ENCODE data around the gene ANKFN1. TPM values are rescaled to one million over a fixed set of nuclear protein-coding genes. Genes with fewer than 3 reads are reported as not detected.

The ANKFN1 gene
- total RNA-seq, 1 experiment from 2014 or later = 0.67 TPM

DNA sequence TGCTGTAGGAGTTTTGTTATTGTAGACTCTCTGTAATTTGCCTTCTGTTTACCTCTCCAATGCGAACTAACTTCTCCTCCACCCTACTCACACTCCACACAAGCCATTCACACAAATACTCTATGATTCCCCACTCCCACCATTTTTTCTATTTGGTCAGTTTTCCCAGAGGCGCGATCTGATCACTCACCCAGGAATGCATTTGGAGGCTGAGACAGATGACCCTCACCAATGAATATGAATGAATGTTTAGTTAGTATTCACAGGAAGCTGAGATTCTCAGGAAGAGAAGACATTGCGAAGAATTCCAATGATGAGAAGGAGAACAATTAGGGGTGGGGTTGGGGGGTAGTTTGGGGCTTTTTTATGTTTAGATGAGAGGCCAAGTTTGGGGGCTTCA lies 10.5 kb upstream of the ANKFN1 start:
- DNase-seq (ENCODE audit: low spot score) = no peak

DNA sequence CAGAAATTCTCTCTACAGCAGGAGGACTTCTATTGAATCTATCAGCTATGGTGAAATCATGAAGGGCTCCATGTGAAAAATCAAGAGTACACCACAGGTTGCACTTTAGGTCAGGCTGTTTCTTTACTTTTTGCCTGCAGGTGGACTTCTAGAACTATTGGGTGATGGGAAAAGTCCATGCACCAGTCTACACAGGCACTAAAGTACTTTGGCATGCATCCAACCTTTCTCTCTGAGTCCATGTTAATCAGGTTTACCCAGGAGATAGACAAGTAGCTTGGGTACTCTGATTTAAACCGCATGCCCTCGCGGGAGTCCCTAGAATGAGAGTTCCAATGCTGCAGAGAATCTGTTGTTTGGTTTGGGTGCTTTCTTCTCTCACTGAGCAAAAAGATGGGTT lies 9.1 kb upstream of the ANKFN1 start:
- DNase-seq (ENCODE audit: low spot score) = no peak

DNA sequence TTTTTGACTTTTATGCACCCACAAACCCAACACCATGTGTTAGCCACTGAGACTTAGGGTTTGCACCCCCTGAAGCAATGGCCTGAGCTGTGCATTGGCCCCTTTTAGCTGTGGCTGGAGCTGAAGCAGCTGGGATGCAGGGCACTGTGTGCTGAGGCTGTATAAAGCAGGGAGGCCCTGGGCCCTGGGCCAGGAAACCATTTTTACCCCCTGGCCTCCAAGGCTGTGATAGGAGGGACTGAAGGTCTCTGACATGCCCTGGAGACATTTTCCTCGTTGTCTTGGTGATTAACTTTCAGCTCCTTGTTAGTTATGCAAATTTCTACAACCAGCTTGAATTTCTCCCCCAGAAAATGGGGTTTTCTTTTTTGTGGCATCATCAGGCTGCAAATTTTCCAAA lies 6.7 kb upstream of the ANKFN1 start:
- DNase-seq (ENCODE audit: low spot score) = no peak

DNA sequence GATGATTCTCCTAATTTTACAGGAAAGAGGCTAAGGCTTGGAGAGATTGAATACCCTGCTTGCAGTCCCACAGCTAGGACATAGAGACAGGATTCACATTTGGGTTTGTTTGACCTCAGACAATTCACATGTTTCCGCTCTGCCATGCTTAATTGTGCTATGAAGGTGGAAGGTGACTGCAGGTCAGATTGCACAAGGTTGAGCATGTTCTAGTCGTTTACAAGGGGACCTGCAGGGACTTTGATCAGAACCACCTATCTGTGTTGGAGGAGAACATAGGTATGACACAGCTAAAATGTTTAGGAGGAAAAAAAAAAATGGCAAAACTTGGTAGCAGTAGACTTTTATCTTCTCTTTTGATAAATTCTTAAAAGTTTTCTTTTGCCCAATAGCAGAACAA lies 4.9 kb upstream of the ANKFN1 start:
- no peak for DNase-seq (ENCODE audit: low spot score)

DNA sequence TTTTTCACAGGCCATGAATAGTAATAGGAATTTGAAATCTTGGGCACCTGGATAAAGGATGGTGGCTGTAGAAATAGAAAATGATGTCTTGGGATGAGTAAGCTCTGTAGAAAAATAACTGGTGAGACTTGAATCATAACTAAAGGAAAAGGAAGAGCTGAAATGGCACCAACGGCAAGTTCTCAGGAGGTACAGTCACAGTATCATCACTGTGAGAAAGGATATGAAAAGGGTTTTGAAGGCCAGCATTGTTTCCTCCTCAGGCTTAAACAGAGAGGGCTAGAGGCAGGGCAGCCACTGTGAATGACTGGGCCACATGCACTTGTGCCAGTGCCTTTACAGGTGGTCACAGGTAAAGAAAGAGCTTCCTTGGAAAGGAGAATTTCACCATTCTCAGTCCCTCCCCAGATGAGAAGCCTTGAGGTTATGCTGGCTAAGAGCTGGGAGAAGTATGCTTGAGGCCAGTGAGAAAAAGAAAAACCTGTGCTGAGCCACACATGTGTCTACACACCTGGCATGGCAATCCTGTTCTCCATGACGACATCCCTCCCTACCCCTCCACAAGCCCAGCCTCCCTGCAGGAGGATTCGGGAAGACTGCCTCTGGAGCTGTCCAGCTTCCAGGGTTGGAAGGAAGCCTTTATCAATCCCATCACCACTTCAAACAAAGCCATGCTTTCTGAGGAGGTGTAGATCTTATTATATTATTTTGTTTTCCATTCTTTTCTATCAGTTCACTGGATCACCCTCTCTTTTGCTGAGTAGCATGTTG lies 3.8 kb upstream of the ANKFN1 start:
- DNase-seq (ENCODE audit: low spot score) = no peak

DNA sequence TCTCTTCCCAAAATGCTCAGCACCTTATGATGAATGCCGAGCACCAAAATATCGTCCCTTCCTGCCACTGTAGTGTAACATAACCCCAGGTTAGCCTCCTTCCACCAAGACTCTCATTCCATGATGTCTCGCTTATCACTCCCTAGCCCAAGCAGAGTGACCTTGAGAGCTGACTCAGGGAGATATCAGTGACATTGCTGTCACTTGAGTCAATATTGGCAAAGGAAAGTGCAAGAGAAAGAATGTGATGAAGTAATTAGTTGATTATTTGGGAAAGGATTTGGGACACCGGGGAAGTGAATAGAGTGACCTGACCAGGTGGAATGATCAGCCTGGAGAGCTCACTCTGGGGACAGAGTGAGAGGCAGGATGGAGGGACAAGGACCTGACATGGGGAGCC lies 2.6 kb upstream of the ANKFN1 start:
- DNase-seq (ENCODE audit: low spot score) = no peak

DNA sequence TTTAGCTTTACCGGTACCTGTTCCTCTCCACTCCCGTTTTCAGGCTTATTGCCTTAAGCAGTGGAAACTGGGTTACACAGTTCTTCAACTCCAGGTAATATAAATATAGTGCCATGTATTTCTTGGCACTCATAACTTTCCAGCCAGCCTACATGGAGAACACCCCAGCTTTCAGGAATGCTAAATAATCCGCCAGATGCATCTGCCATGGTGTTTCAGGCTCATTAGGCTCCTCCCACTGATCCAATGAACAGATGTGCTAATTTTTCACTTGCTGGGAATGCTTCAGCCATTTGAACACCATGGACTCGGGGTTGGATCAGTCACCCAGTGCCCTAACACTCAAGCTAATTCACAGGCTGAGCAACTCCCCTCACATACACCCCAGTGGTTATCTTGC lies 4.6 kb downstream of the ANKFN1 start:
- DNase-seq (ENCODE audit: low spot score) = no peak

DNA sequence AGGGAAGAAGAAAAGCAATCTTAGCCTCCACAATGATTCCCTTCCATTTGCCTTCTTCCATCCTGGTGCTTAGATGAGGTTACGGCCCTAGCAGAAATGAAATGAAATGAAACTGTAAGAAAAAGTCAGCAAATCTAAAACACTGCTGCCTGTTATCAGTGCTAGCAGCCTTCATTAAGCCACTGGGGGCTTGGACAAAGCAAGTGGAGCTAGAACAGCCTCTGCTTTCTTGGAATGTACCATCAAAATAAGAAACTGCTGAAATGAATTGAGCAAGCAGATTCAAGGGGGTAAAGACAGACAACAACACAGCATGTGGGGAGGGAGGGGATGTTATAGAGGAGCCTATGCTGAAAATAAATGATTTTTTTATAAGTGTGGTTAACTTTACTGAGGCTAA lies 5.1 kb downstream of the ANKFN1 start:
- no peak for DNase-seq (ENCODE audit: low spot score)

DNA sequence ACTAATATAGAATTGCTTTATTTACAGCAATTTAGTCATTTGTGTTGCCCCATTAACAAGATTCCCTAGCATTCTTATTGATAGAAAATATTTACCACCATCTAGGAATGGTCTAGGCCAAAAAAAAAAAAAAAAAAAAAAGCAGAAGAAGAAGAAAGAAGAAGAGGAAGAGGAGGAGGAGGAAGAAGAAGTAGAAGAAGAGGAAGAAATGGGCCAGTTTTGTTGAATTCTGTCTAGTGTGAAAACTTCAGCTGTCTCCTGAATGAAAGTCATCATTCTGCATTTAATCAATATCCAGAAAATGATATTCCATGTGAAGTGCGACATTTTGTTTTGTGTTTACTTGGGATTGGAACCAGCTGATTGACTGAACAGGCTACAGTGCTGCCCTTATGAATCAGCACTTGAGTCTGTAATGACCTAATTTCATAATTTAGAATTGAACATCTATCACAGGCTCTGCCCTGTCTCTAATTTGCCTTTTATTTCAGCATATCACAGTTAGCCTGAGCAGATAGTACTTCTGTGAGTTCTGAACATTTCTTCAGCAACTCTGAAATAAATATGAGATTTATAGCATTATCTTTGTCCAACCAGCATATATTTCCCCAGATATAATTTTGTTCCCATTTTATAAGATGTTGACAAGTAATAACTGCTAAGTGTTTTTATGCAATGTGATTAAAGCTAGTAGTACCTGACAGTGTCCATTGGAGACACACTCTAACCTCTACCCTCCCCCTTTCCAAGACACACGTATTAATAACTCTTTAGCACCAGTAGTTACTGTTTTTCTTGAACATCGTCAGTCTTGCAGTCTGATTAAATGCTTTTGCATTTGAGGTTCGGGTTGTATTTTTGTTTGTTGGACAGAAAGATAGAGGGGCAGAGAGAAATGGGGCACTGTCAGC lies 5.9 kb downstream of the ANKFN1 start:
- no peak for DNase-seq (ENCODE audit: low spot score)

DNA sequence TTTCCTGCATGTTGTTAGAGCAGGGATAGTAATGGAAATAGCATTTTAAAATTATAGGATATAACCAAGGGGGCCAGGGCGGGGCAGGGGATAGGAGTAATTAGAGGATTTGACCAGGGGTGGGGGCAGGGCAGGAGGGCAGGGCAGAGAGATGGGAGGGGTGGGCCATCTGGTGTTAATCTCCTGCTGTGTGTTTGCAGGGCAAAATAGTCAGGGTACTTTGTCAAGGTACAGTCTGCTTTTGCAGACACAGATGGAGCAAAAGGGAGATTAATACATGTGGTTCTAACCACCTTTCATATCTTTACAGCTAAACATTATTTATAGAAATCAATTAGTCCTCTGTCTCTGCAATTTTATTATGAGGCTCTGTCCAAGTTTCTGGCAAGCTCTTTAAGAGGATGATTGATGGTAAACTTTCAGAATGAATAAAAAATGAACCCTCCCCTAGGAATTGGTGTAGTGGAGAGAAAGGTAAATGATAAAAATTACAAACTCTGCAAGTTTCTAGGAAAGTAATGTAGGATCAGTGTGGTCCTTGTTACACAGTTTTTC lies 6.6 kb downstream of the ANKFN1 start:
- no peak for DNase-seq (ENCODE audit: low spot score)

DNA sequence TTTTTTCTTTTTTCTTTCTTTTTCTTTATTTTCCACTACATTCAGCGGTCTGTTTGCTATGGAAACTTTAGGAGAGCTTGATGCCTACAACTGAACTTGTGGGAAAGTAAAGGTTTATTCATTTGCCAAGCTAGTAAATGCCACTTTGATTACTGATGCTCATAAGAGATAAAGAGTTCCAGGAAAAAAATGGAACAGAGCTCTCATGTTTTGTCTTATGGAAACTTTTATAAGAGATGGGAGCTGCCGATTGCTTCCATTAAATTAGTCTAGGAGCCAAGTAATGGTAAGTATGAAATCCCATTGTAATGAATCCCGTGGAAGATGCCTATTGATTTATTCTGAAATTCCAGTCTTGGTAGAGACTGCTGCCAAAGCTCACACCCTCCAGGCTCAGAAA lies 7.1 kb downstream of the ANKFN1 start:
- DNase-seq (ENCODE audit: low spot score) = no peak

DNA sequence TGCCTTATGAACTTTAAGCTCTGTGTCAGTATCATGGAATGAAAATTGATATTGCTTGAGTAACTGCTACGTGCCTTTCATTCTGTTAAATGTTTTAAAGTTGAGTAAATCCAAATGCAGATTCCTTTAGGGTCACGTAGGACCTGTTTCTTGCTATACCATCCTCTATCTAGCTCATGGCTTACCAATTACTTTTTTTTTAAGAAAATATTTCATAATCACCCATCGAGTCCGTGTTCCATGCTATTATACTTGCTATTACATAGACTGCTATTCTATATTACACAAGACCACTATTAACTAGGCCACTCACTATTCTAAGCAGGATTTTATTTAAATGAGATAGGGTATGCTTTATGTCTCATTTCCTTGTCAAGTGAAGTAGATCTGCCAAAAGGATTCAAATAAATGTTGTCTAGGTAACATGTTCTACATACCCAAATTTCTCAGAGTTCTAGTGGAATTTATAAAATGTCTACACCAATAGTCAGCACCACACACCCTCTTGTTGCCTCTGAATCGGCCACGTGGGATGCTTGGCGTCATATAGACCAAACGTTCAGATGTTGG lies 11.9 kb downstream of the ANKFN1 start:
- no peak for DNase-seq (ENCODE audit: low spot score)

DNA sequence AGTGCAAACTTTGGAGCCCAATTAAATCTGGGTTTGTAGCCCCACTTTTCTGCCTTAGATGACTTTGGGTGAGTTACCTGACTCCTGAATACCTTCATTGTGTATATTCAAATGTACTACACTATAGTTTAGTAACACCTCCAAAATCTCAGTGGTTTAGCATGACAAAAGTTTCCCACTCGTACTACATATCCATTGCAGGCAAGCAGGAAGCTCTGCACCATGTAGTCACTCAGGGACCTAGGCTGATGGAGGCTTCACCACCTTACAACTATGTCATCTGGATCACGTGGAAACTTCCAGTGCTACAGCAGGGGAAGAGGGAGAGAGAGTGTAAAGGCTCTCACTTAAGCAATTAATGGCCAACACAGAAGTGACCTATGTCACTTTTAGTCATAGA lies 14.2 kb downstream of the ANKFN1 start:
- DNase-seq (ENCODE audit: low spot score) = no peak

DNA sequence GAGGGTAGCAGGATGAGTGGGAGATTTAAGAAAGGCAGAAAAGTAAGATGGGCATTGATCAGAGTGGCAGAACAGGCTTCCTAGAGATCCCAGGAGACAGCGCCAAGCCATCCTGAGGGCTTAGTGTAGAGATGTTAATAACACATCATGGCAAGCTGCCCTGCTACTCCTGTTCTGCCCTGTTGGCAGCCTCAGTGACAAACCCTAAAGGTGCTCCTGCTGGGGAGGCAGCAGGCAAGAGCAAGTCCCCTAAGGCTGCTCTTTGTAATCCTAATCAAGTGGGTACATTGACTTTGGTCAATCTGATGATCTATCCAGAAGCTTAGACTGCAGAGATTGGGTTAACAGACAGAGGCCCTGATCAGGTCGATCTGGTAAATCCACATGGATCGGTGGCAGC lies 16.3 kb downstream of the ANKFN1 start:
- DNase-seq (ENCODE audit: low spot score) = no peak

DNA sequence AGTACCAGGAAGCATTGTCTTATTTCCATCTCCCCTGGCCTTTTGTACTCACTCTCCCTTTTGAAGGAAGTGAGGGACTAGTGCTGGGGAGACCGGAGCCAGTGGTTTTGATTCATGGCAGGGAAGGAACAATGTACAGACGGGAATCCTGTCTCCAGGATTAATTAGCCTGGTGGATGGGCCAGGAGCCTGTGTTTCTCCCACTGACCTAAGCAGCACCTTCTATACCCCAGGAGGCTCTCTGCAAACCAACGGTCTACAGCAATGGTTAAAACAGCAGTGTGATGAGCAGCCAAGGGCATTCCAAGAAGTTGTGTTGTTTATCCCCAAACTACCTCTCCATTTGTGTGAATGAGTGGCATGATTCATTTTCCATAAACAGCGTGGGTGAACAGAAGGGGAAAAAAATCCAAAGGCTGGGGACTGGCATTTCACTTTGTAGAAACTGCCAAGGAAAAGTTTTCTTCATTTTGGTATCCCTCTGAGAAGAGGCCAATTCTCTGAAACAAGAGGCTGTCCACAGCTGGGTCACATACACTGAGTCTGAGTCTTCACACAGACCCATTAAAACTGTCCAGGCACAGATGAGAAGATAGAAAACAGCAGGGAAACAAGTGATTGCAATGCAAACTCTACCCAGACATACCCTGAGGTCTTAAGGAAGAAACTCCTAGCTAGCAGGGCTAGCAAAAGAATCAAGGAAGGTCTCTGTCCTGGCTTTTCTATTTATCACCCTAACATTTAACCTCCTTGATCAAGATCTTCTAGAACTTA lies 18.1 kb downstream of the ANKFN1 start:
- no peak for DNase-seq (ENCODE audit: low spot score)

DNA sequence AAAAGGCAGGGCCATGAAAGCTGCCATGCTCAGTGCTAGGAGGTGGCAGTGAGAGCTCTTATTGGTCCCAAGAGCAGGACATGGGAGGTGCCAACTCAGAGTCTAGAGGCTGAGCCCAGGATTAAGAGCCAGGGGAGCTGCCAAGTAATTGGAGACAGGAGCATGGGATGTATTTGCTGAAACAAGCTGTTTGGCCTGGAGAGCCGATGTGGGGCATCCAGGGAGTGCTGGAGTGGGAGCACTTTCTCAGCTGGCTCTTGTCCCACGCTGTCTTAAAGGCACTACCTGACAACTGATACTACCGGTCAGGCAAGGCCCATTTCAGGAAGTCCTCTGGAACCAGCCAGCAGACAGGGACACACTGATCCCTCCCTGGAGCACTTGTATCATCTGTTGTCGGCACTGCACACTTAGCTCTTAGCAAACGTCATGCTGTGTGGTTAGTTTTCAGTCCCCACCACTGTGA lies 19.3 kb downstream of the ANKFN1 start:
- DNase-seq (ENCODE audit: low spot score) = no peak

DNA sequence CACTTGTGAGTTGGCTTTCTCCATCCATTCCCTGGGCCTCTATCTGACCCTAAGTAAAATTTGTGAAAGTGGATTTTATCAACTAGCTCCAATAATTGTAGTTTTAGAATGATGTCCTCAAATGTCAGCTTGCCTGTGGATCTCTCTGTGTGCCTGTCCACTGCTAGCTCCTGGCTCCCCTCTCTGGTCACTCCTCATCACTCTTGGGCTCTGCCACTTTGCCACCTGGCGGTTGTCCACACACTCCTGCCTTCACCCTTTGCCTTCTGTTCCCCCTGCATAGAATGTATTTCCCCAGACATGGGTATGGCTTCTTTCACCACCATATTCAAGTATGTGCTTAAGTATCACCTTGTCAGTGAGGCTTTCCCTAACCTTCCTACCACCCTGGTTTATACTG lies 19.8 kb downstream of the ANKFN1 start:
- no peak for DNase-seq (ENCODE audit: low spot score)

DNA sequence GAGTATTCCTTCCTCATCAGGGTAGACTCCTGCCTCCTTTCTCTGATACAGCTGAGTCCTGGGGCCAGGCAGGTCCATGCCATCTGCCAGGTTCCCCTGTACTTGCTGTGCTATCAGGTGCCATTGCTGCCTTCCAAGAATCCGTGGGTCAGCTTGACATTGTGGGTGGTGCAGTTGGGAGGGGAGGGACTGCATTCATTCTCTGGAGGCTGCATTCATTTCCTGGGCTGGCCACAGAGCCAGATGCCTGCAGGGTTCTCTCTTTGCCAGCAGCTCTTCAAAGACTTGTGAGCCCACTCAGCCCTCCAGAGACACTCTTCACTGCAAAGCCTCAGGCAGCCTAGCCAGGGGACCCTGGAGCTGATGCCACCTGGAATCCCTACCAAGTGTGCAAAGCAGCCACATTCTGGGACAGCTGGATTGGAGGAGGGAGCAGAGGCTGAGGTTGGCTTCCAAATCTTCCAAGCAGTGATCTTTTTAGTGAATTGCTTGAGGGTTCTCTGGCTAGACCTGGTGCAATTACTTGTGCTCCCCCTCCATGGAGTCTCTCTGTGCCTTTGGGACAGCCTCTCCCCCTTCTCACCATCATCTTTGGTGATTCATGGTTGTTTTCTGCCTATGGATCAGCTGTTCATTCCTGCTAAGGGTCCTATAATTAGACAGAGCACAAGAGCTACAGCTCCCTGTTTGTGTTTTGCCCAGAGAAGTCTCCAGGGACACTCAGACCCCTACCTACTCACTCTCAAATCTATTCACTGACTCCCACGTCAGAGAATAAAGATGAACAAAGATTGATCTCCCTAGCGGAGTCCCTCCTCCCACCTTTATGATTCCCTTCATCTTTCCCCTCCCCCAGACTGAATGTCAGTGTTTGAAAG lies 20.9 kb downstream of the ANKFN1 start:
- DNase-seq (ENCODE audit: low spot score) = no peak

DNA sequence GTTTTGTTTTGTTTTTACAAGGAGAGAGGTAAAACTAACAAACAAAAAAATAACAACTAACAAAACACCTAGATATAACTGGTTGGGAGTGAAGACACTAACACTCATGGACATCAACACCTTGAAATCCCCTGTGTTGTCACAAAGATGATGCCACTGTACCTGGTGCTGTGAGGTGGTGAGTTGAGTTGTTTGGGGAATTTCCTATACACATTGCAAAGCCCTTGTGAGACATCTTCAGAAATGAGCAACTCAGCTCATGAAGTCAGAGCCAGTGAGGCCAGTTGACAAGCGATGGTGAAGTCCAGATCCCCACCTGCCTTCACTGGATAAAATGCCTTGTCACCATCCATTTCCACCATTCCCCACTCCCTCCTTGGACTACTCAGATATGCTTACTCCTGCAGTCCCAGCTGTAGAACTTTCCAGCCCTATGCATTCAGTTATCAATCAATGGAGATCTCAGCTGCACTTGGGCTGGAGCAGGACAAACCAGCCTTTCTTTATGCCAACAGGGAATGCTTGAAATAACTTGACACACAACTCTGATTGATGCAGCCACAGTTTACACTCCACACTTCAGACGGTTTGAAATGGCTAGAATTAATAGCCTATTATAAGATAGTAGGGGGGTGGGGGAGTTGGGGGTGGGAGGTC lies 22.2 kb downstream of the ANKFN1 start:
- DNase-seq (ENCODE audit: low spot score) = no peak

DNA sequence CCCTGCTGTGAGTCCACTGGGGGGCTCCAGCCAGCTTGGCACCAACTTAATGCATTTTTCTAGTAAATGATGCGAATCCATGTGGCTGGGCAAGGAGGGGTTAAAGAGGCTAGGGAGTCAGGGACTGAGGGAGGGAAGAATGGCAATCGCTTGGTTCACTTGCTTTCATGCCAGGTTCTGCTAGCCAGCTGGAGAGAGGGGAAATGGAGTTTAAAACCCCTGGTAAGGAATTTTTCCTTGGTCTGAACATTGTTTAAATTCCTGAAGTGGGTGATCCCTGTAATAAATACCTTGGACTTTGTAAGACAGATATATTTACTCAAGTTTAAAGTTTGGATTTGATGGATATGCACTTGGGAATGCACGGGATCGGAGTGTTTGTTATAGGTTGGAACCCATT lies 22.8 kb downstream of the ANKFN1 start:
- DNase-seq (ENCODE audit: low spot score) = peak; percentile 65
